Adrenal gland (tissue), 12 donors: ENCODE results near the gene BUD23. TPM values are rescaled to one million over a fixed set of nuclear protein-coding genes. Genes with fewer than 3 reads are reported as not detected.

ENCODE experiments used
- DNase-seq, 7 donors: peaks; one replicate each; pipeline ENCODE4 v3.0.0-alpha.2; 2019 to 2020
- H3K27ac ChIP-seq, 5 donors: fragments of 200-600 bp; sonication (generic) in 4 of 5; 1 replicate in 3 of 5; 2 replicates in 2 of 5; pipeline versions ENCODE4 v1.5.1 to v1.8.0; 2016 to 2020; ENCODE audit warnings: mild to moderate bottlenecking in 1 of 5
- H3K27me3 ChIP-seq: fragments of 200-600 bp; 2 replicates; pipeline ENCODE4 v1.8.0; 2021
- H3K36me3 ChIP-seq, 2 donors: fragments of 200-600 bp; replicated peaks in 1 of 2; 1 replicate in 1 of 2; 2 replicates in 1 of 2; pipeline versions ENCODE4 v1.5.1 to v1.8.0; 2018 to 2022
- H3K4me1 ChIP-seq, 2 donors: fragments of 200-600 bp; replicated peaks in 1 of 2; 1 replicate in 1 of 2; 2 replicates in 1 of 2; pipeline versions ENCODE4 v1.5.1 to v1.8.0; 2018 to 2021
- H3K4me3 ChIP-seq, 4 donors: fragments of 200-600 bp; sonication (generic) in 3 of 4; one replicate each; pipeline ENCODE4 v1.5.1; 2016 to 2018
- H3K9me3 ChIP-seq, 3 donors: fragments of 200-600 bp; sonication (generic) in 1 of 3; replicated peaks in 1 of 3; 1 replicate in 2 of 3; 2 replicates in 1 of 3; pipeline versions ENCODE4 v1.5.1 to v1.8.0; 2016 to 2021
- CTCF ChIP-seq, 6 experiments: fragments of 450-650 bp in 4 of 6; fragments of 200-600 bp in 2 of 6; sonication (generic) in 1 of 6; IDR thresholded peaks; 1 replicate in 5 of 6; 2 replicates in 1 of 6; pipeline versions ENCODE4 v1.5.1 to v1.8.0; 2016 to 2021; ENCODE audit warnings: antibody characterized with exemption in 6 of 6, mild to moderate bottlenecking in 2 of 6, moderate library complexity in 1 of 6
- POLR2A ChIP-seq, 2 donors: fragments of 450-650 bp; IDR thresholded peaks; one replicate each; pipeline ENCODE4 v1.6.1; 2017; ENCODE audit warnings: antibody characterized with exemption in 2 of 2, mild to moderate bottlenecking in 2 of 2, moderate library complexity in 1 of 2
- WGBS, 4 donors: extraction: QIAGEN DNeasy Blood & Tissue Kit in 2 of 4; methylation state at CpG; one replicate each; pipeline versions ENCODE4 v1.1.5 to v1.1.7; 2013 to 2017; 5-methylcytosine and 5-hydroxymethylcytosine counted together
- intact Hi-C, 2 donors: fragments of 100-400 bp; cut with DNase I; formaldehyde crosslinking; loops; one replicate each; pipeline versions ENCODE4 v1.14.1 to v1.15.0; 2022 to 2023
- polyA plus RNA-seq, 3 donors: library from polyadenylated mRNA; stranded (reverse); fragments of 200-250 nt in 2 of 3; fragments of 350-450 nt in 1 of 3; fragmentation: Illumina TruSeq in 1 of 3; extraction: RNeasy Lipid Tissue Mini Kit (QIAGEN cat#74804) in 1 of 3; gene quantifications; one replicate each; pipeline ENCODE4 v1.2.3, GENCODE V29; 2013 to 2014
- total RNA-seq, 9 donors: library from RNA; depleted of rRNA in 4 of 9; stranded (reverse); fragments of >200 nt in 4 of 9; fragments of 120-200 nt in 1 of 9; fragmentation: NEBNext Ultra II Directional in 1 of 9; extraction: Animal tissue kit (Norgen Biotek cat#: 25700) in 1 of 9; gene quantifications; one replicate each; pipeline versions ENCODE4 v1.1.0 to v1.2.4, GENCODE V29; 2013 to 2023
- donor health status: healthy with polysubstance abuse.
- donor health status: Bipolar disorder and iron deficiency.
- donor health status: DM: yes; HTN: yes; CAD: no.
- donor health status: DM: no; HTN: no; CAD: no.
- donor health status: DM: no; HTN: no; CAD: no.
- donor health status: DM: yes; HTN: yes; CAD: no.

Gene BUD23
- total and polyA plus RNA-seq, 12 donors, result 34.7 to 123 (median 64.5) TPM

DNA sequence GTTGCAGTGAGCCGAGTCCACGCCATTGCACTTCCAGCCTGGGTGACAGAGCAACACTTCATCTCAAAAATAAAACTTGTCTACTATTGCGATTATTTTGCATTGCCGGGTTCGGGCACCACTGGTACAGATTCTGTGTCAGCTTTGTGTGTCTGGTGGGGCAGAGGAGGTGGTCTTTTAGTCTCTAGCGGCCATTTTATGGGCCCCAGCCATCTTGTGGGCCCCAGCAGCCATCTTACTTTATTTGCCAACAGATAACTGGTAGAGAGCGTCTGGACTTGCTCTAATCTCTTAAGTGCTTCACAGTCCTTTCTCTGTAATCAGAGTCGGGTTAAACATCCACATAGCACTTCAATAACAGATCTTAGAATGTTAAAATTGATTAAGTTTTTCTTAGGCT is 4.9 kb downstream of the BUD23 start:
- H3K27me3 ChIP-seq, result no peaks in the 10 kb centered on the region
- H3K36me3 ChIP-seq, result peaks cover 0 to 59% of the 10 kb centered on the region in 2 donors
- no peak overlapping the region for H3K4me3 ChIP-seq
- DNase-seq, result no peak
- no peak overlapping the region for H3K27ac ChIP-seq
- 87 to 95% (median 93%) methylated on average over 8 of the region's 8 CpGs for WGBS, 4 donors
- TF ChIP-seq POLR2A (IDR thresholded peaks at IDR 0.05) (no peak), CTCF (IDR thresholded peaks at IDR 0.05) (no peak)
- intact Hi-C loops, result no loop called here
- H3K4me1 ChIP-seq, result peaks cover 5% of the 10 kb centered on the region in 2 donors
- no peaks in the 10 kb centered on the region for H3K9me3 ChIP-seq

- Histone ChIP-seq H3K27me3 (no peaks in the 10 kb centered on the region), H3K27ac (no peak overlapping the region), H3K36me3 (peaks cover 0 to 81% of the 10 kb centered on the region in 2 donors), H3K9me3 (no peaks in the 10 kb centered on the region), H3K4me3 (no peak overlapping the region), H3K4me1 (no peaks in the 10 kb centered on the region)
- DNase-seq, result no peak
- intact Hi-C loops, result no loop called here
- TF ChIP-seq CTCF (IDR thresholded peaks at IDR 0.05), result no peak
- no peak for TF ChIP-seq POLR2A (IDR thresholded peaks at IDR 0.05)
- WGBS, 4 donors, result 81 to 92% (median 87%) methylated on average over 7 of the region's 7 CpGs
Observed at GRCh38 chr7:73690646-73691045, 7.2 kb downstream of the BUD23 start.

- H3K4me3 ChIP-seq, result no peak overlapping the region
- H3K27ac ChIP-seq, result no peak overlapping the region
- WGBS, 4 donors, result 83 to 89% (median 86%) methylated on average over 4 of the region's 4 CpGs
- peaks cover 0 to 73% of the 10 kb centered on the region in 2 donors for H3K36me3 ChIP-seq
- H3K27me3 ChIP-seq, result no peaks in the 10 kb centered on the region
- DNase-seq, result no peak
- no peaks in the 10 kb centered on the region for H3K4me1 ChIP-seq
- TF ChIP-seq POLR2A (IDR thresholded peaks at IDR 0.05), result no peak
- TF ChIP-seq CTCF (IDR thresholded peaks at IDR 0.05), result no peak
- intact Hi-C loops, result no loop called here
- no peaks in the 10 kb centered on the region for H3K9me3 ChIP-seq
Observed at GRCh38 chr7:73696372-73696771, 13.0 kb downstream of the BUD23 start.

DNA sequence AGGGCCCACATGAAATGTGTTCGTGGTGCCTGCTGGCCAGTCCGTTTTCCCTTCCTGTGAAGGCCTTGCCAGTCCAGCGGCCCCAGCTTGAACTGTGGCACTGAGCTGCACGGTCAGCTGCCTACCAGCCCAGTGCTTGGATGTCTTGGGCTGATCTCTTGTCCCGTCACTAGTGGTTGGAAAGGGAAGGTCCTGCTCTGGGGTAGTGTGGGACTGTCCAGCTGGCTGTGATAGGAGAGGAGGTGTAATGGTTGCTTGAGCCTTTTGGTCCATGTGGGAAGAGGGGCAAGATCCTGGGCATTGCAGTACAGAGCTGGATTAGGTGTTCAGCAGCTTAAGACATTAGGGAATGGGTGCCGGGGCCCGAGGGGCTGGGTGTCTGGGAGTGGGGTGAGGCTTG is 15.0 kb downstream of the BUD23 start:
- TF ChIP-seq CTCF (IDR thresholded peaks at IDR 0.05), result no peak
- no peak for TF ChIP-seq POLR2A (IDR thresholded peaks at IDR 0.05)

More for the DNA sequence above, 15.0 kb downstream of the BUD23 start:
- no peak for DNase-seq
- 88 to 96% (median 93%) methylated on average over 6 to 7 of the region's 7 CpGs for WGBS, 4 donors
- H3K4me1 ChIP-seq, result no peaks in the 10 kb centered on the region
- H3K27ac ChIP-seq, result no peak overlapping the region
- H3K36me3 ChIP-seq, result peaks cover 0 to 57% of the 10 kb centered on the region in 2 donors
- H3K4me3 ChIP-seq, result no peak overlapping the region
- no peaks in the 10 kb centered on the region for H3K9me3 ChIP-seq
- no peaks in the 10 kb centered on the region for H3K27me3 ChIP-seq
- intact Hi-C loops, result no loop called here
